ENCODE measurements around the gene SLC2A4RG. TPM values are rescaled to one million over a fixed set of nuclear protein-coding genes. Genes with fewer than 3 reads are reported as not detected.
A peak's percentile ranks its signal among the peaks of the same experiment; 100 is the strongest.

Gene SLC2A4RG
- total and polyA plus RNA-seq, 9 donors: 2.2 to 199 (median 103) TPM

GRCh38 chr20:63702036-63702665 lies 37.4 kb upstream of the SLC2A4RG start:
- Histone ChIP-seq H3K36me3 (no peaks in the 10 kb centered on the region), H3K4me1 (ENCODE audit: insufficient read depth) (peaks cover 4% of the 10 kb centered on the region), H3K9me3 (no peaks in the 10 kb centered on the region), H3K4me3 (no peak overlapping the region), H3K27ac (no peak overlapping the region), H3K27me3 (no peaks in the 10 kb centered on the region)
- WGBS, 3 donors: 88 to 90% (median 89%) methylated on average over 16 of the region's 16 CpGs
- DNase-seq: peak in 2 of 5 donors; percentile 20 to 36
- intact Hi-C loops (cut with DNase I): no loop called here
- TF ChIP-seq EP300 (IDR thresholded peaks at IDR 0.05): no peak
- TF ChIP-seq CTCF (IDR thresholded peaks at IDR 0.05): no peak
- no peak for TF ChIP-seq POLR2A (IDR thresholded peaks at IDR 0.05)

GRCh38 chr20:63702751-63703470 lies 36.7 kb upstream of the SLC2A4RG start:
- H3K4me1 ChIP-seq (ENCODE audit: insufficient read depth): peaks cover 4% of the 10 kb centered on the region
- 61 to 71% (median 62%) methylated on average over 12 to 13 of the region's 13 CpGs for WGBS, 3 donors
- H3K27ac ChIP-seq: no peak overlapping the region
- DNase-seq: peak in 1 of 5 donors; percentile 42
- no peak overlapping the region for H3K4me3 ChIP-seq
- intact Hi-C loops (cut with DNase I): no loop called here
- H3K27me3 ChIP-seq: no peaks in the 10 kb centered on the region
- no peaks in the 10 kb centered on the region for H3K36me3 ChIP-seq
- no peaks in the 10 kb centered on the region for H3K9me3 ChIP-seq
- TF ChIP-seq EP300 (IDR thresholded peaks at IDR 0.05) (no peak), POLR2A (IDR thresholded peaks at IDR 0.05) (no peak), CTCF (IDR thresholded peaks at IDR 0.05) (no peak)

DNA sequence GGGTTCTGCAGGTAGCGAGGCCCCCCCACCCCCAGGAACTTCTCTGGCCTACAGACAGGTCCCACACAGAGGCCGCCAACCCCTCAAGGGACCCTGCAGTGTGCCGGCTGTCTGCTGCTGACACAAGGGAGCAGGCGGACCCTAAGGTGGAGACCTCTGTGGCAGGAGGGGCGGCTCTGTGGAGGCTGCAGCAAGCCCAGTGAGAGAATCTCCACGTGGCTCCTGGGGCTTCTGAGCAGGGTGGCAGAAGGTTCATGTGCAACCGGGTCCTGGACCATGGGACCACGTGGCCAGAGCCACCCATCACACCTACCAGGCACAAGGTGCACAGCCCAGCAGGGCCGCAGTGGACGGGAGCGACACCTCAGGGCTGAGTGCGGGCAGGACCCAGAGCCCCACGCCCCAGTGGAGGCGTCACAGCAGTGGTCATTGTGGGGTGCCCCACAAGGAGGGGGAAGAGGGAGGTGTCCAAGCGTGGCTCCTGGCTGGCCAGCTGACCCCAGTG lies 36.1 kb upstream of the SLC2A4RG start:
- no peak overlapping the region for H3K27ac ChIP-seq
- H3K36me3 ChIP-seq: no peaks in the 10 kb centered on the region
- H3K9me3 ChIP-seq: no peaks in the 10 kb centered on the region
- intact Hi-C loops (cut with DNase I): no loop called here
- WGBS, 3 donors: 78 to 92% (median 85%) methylated on average over 8 to 15 of the region's 15 CpGs
- peaks cover 6% of the 10 kb centered on the region for H3K4me1 ChIP-seq (ENCODE audit: insufficient read depth)
- peak in 3 of 5 donors; percentile 21 to 39 (median 30) for DNase-seq
- TF ChIP-seq POLR2A (IDR thresholded peaks at IDR 0.05) (no peak), EP300 (IDR thresholded peaks at IDR 0.05) (no peak)
- H3K4me3 ChIP-seq: no peak overlapping the region
- no peaks in the 10 kb centered on the region for H3K27me3 ChIP-seq

GRCh38 chr20:63703976-63704748 lies 35.4 kb upstream of the SLC2A4RG start:
- intact Hi-C loops (cut with DNase I): no loop called here
- TF ChIP-seq POLR2A (IDR thresholded peaks at IDR 0.05): no peak
- Histone ChIP-seq H3K4me3 (no peak overlapping the region), H3K27me3 (no peaks in the 10 kb centered on the region), H3K36me3 (no peaks in the 10 kb centered on the region), H3K4me1 (ENCODE audit: insufficient read depth) (peaks cover 8% of the 10 kb centered on the region), H3K27ac (no peak overlapping the region), H3K9me3 (no peaks in the 10 kb centered on the region)
- peak in 1 of 5 donors; percentile 36 for DNase-seq
- WGBS, 3 donors: 75 to 80% (median 80%) methylated on average over 4 to 11 of the region's 11 CpGs

GRCh38 chr20:63704749-63705117 lies 34.8 kb upstream of the SLC2A4RG start:
- Histone ChIP-seq H3K27ac (no peak overlapping the region), H3K36me3 (no peaks in the 10 kb centered on the region), H3K27me3 (no peaks in the 10 kb centered on the region), H3K4me1 (ENCODE audit: insufficient read depth) (peaks cover 8% of the 10 kb centered on the region), H3K9me3 (no peaks in the 10 kb centered on the region), H3K4me3 (no peak overlapping the region)
- 80 to 90% (median 85%) methylated on average over 6 of the region's 6 CpGs for WGBS, 3 donors
- DNase-seq: peak in 1 of 5 donors; percentile 30
- TF ChIP-seq CTCF (IDR thresholded peaks at IDR 0.05) (no peak), POLR2A (IDR thresholded peaks at IDR 0.05) (no peak), EP300 (IDR thresholded peaks at IDR 0.05) (no peak)
- intact Hi-C loops (cut with DNase I): no loop called here
